ENCODE data around the gene ZNF75A.
"Not testable (repeated sequence)": the region's sequence is repeated elsewhere in the genome, so short reads cannot be mapped to it uniquely, and the experiment has no call there.

Gene ZNF75A

GRCh38 chr16:3305109-3306068 lies at the start of gene ZNF75A, which contains the start of gene TIGD7:
ZNF75A (plus strand) TSS chr16:3305497; CDS start chr16:3308429, 2,932 bp downstream.
TIGD7 (minus strand) TSS chr16:3305430; CDS start chr16:3300614, 4,816 bp downstream.
- DNase-seq = peak; percentile 92

DNA sequence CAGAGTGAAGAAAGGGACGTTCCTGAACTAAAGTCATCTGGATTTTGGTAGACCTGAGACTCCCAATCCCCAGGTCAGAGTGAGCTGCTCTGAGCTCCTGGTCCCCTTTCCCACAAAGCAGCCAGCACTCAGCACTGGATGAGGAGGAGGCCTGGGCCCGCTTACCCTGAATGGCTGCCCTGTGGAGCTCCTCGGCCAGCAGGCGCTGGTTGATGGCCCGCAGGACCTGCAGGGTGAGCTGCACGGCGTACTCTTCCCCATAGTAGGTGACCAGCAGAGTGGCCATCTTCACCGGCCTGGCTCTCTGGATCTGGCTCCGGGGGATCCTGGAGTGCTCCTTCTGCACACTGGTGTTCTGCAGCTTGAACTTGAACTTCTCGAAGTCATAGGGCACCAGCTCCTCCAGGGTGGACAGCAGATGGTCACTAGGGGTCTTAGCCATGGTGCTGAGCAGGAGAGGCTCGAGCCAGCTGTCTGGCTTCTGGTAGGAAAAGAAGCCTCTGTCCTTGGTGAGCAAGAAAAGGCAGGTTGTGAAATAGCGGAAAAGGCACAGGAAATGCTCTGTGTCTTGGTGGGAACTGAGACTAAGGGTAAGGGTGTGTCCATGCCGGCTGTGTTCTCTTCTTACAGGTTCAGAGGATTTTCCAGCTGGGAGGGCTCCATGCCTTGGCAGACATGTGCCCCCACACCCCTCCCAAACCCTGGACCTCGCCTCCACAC lies 49.0 kb upstream of the ZNF75A start, which contains the start of gene MEFV:
MEFV (minus strand) TSS at position 488 of the 720 bp plus-strand sequence; CDS start at position 442, 46 bp downstream.
- DNase-seq = no peak

DNA sequence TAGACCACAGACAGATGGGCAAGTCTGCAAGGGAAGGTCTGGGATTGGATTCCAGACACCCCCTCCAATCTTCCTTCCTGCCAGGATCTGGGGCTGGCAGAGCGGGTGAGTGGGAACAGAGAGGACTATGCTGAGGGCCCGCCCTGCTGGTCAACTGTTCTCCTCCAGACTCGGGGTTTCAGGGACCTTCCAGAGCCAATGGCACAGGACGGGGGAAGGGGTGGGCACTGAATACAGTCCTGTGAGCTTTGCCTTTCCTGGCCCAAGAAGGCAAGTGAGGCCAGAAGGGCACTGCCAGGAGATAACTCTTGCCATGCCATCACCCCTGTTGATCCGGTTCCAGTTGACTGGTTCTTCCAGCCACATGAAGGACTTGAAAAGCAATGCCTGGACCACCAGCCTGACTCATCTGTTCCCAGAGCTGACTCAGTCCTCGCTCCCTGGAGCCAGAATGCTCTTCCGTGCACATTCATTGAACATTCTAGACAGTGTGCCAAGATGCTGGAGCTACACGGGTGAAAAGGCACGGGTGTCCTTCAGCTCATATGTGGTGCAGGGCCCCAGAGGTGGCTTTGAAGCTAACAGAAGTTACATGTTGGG lies 48.3 kb upstream of the ZNF75A start:
- no peak for DNase-seq

- DNase-seq = no peak
Measured at GRCh38 chr16:3259836-3260235, 45.5 kb upstream of the ZNF75A start.

DNA sequence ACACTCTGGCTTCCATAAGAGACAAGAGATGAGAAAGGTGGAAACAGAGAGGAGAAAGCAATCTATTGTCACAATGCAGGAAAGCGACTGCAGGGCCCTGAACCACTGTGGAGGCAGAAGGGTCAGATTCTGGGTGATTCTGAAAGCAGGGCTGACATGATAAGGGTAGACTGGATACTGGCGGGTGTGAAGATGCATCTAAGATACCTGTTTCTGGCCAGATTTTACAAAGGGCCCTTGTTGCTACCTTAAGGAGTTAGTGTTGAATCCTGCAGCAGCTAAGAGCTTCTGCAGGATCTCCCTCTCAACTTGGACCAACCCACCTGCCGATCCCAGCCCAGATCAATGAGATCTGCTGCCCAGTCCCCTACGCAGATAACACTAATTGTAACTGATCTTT lies 42.8 kb upstream of the ZNF75A start:
- no peak for DNase-seq

DNA sequence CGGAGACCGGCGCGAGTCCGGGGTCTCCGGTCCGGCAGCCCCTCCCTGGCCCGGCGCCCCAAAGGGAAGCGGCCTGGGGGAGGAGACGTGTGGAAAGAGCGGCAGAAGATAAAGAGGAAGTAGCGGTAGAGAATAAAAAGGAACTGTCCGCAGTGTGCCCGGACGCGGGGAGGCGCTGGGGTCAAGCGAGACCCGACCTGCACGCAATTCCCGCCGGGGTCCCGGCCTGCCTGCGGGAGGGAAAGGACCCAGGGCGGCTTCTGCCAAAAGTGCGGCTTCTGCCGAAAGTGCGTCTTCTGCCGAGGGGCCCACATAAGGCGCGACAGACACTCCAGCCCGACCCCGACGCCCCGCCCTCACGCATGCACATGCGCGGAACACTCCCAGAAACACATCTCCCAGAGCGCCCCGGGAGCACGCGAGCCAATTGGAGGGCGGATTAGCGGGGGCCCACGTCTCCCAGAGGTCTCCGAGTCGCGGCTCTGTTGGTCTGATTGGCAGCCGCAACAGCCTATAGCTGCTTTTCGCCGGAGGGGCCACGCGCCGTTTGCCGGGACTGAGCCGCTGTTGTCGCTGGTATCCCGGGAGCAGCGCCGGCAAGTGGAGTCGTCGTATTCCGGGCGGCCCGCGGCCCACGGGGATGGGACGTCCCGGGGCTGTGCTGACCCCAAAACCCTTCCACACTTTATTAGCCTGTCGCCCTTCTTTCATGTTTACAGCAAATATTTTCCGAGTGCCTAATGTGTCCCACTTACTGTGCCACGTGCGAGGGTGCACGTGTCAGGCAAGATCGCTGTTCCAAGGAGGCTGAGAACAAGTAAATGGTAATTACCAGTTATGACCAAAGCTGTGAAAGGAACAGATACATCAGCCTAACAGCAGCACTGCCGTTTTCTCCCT lies 40.9 kb upstream of the ZNF75A start:
- peak; percentile 99 for DNase-seq

GRCh38 chr16:3266873-3267537 lies 38.3 kb upstream of the ZNF75A start:
- DNase-seq = peak; percentile 30

- no peak for DNase-seq
Measured at GRCh38 chr16:3268294-3268693, 37.0 kb upstream of the ZNF75A start.

DNA sequence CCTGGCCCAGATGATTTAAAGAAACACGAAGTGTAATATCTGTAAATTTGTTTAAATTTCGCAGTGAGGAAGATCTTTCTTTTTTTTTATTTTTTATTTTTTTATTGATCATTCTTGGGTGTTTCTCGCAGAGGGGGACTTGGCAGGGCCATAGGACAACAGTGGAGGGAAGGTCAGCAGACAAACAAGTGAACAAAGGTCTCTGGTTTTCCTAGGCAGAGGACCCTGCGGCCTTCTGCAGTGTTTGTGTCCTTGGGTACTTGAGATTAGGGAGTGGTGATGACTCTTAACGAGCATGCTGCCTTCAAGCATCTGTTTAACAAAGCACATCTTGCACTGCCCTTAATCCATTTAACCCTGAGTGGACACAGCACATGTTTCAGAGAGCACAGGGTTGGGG lies 34.6 kb upstream of the ZNF75A start:
- DNase-seq = not testable (repeated sequence)

- not testable (repeated sequence) for DNase-seq
Measured at GRCh38 chr16:3271281-3271680, 34.0 kb upstream of the ZNF75A start.

DNA sequence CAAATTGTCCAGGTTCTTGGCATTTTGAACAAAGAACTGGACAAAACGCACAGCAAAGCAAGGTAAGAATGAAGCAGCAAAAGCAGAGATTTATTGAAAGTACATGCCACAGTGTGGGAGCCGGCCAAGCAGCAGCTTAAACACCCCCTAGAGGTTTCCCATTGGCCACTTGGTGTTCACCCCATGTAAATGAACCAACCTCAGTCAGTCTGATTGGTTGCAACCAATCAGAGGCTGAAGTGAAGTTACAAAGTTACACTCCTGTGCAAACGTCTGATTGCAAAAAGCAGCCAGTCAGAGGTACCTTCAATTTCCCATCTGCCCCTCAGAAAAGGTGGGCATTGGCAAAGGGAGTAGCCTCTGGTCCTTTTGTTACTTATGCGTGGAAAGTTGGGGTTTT lies 30.8 kb upstream of the ZNF75A start:
- DNase-seq = no peak

DNA sequence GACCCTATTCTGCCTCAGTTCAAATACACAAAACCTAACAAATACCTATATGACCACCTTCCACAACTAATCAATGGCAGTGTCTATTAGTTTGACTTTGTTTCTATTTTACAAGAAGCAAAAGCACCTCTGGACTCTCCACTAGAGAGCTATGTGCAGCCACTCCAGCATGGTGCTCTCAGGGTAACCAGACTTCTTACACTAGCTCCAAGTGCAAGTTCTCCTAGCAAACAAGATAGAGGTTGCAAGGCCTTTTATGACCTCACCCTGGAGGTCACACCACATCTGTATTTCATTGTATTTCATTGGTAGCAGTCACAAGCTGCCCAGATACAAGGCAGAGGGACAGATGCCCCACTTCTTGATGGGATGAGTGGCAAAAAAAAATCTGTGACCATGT lies 30.4 kb upstream of the ZNF75A start:
- no peak for DNase-seq

DNA sequence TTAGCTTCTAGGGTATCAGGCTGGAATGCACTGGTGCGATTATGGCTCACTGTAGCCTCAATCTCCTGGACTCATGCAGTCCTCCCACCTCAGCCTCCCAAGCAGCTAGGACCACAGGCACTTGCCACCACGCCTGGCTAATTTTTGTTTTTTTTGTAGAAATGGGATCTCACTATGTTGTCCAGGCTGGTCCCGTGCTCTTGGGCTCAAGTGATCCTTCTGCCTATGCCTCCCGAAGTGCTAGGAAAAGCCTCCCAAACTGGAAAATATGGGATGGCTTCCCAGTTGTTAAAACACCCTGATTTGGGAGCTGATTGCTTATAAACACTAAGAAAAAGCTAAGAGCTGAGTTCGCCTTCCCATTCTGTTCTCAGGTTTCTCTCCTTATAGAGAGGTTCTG lies 28.6 kb upstream of the ZNF75A start:
- no peak for DNase-seq

DNA sequence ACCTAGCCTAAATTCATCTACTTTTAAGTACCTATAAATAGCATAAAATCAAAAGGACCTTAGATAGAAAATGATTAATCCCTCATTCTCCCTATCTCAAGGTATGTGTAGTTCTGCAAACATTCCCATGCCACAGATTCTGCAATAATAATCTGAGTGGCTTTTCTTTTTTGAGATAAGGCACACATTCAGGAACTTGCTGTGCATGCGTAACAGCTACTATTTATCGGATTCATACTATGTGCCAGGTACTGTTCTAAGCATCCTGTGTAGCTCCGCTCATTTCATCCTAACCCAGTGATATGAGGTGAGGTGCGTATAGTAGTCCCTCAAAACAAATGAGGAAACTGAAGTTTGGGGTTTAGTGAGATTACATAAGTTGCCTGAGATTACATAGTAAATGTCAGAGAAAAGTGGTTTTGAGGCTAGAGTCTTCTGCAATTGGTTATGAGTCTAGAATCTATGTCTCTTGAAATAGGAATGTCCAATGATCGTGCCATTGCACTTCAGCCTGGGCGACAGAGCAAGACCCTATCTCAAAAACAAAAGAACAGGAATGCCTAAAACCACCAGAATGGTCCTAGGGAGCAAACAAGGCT lies 24.0 kb upstream of the ZNF75A start:
- no peak for DNase-seq

DNA sequence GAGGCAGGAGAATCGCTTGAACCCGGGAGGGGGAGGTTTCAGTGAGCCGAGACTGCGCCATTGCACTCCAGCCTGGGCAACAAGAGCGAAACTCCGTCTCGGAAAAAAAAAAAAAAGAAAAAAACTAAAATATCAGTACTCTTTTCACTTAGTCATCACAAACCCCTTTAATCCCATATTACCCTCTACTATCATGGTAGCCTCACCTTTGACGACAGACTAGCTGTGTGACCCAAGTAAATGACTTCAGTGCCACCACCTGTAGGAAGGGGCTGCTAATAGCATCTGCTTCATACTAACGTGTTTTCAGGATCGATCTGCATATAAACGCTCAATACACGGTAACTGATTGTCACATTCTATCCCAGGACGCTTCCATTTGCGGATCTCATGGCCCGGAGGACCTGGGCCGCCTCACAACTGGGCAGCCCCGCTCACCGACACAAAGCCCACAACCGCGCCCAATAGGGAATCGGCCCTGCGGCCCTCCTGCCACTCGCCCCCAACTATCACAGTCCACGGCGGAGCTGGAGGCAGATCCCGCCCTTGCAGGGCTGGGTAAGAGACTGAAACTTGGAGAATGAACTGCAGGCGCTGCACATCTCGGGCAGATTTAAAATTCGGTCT lies 23.1 kb upstream of the ZNF75A start:
- no peak for DNase-seq

DNA sequence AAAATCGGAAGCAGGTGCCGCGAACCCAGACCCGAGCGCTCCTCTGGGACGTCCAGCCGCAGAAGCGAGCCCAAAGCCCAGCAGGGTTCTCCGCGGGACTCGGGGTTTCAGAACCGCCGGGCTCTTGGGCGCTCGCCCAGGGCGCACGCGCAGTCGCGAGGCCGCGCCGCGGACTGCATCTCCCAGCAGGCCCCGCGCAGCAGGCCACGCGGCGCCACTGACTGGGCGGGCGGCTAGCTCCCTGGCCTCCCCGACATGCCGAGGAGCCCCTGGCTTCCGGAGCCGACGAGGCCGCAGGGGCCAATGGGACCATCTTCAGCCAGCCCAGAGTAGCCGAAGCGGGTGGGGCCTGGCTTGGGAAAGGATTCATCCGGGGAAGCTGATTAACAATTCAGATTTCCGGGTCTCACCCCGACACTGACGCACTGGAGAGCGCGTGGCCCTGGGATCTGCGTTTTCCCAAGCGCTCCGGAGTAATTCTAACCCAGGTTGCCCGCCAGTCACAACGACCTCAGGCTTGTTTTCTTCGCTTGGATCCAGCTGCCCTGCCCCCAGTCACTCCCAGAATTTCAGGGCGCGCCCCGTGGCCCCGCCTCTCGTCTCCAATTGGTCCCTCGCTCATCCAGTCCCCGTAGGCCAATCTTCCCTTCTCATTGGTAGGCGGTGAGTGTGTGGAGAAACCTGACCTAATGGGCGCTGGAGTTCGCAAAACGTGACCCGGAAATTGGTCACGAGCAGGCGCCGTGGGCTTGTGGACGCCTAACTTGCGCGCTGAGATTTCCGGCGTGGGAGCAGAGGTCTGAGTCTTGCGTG lies 22.4 kb upstream of the ZNF75A start, which contains the start of gene ZNF263:
ZNF263 (plus strand) TSS at position 762 of the 813 bp plus-strand sequence. CDS start 328 bp downstream, outside the sequence.
- DNase-seq = peak; percentile 98

- no peak for DNase-seq
Measured at GRCh38 chr16:3283543-3284447, 21.5 kb upstream of the ZNF75A start.

DNA sequence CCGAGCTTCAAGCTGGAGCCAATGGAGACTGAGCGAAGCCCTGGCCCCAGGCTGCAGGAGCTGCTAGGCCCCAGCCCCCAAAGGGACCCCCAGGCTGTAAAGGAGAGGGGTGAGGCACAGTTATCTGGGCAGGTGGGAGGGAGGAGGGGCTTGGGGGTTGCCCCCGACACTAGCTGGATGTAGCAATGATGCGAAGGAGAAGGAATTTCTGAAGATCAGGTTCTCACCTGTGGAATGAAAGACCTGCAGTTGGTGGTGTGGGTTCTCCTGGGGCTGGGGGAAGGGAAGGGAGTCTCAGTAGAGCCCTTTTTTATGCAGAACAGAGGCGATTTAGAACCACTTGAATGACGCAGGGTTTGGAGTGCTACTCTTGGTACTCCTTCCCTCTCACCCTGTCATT lies 20.2 kb upstream of the ZNF75A start:
- no peak for DNase-seq
